Astrocyte of the spinal cord (primary cell): ENCODE results near the gene SSH3.

Experiments used
- DNase-seq: peaks from one replicate; pipeline ENCODE4 v3.0.0; 2011; ENCODE audit warnings: low read depth, low spot score
- H3K4me3 ChIP-seq: 2 replicates; pipeline ENCODE4 v1.5.1; 2011; ENCODE audit warnings: low read depth, mild to moderate bottlenecking, low read length, moderate library complexity
- CTCF ChIP-seq: IDR thresholded peaks from 2 replicates; pipeline ENCODE4 v1.5.1; 2012; ENCODE audit warnings: low read depth, mild to moderate bottlenecking, low read length, inconsistent platforms
- in situ Hi-C: cut with HindIII; loops from 2 replicates; pipeline ENCODE4 v1.10.0; 2017; ENCODE audit warnings: low sequenced_read_pairs

SSH3 gene

GRCh38 chr11:67272327-67273259 lies 30.7 kb upstream of the SSH3 start:
- H3K4me3 ChIP-seq: no peak overlapping the region
- no peak for DNase-seq
- in situ Hi-C loops: no loop called here
- TF ChIP-seq CTCF: no peak

- no peak for DNase-seq
- in situ Hi-C loops: no loop called here
- no peak overlapping the region for H3K4me3 ChIP-seq
- no peak for TF ChIP-seq CTCF
Observed at GRCh38 chr11:67273260-67273990, 29.9 kb upstream of the SSH3 start.

- in situ Hi-C loops: no loop called here
- H3K4me3 ChIP-seq: no peak overlapping the region
- TF ChIP-seq CTCF: no peak
- DNase-seq: no peak
Observed at GRCh38 chr11:67274768-67275605, 28.3 kb upstream of the SSH3 start.

DNA sequence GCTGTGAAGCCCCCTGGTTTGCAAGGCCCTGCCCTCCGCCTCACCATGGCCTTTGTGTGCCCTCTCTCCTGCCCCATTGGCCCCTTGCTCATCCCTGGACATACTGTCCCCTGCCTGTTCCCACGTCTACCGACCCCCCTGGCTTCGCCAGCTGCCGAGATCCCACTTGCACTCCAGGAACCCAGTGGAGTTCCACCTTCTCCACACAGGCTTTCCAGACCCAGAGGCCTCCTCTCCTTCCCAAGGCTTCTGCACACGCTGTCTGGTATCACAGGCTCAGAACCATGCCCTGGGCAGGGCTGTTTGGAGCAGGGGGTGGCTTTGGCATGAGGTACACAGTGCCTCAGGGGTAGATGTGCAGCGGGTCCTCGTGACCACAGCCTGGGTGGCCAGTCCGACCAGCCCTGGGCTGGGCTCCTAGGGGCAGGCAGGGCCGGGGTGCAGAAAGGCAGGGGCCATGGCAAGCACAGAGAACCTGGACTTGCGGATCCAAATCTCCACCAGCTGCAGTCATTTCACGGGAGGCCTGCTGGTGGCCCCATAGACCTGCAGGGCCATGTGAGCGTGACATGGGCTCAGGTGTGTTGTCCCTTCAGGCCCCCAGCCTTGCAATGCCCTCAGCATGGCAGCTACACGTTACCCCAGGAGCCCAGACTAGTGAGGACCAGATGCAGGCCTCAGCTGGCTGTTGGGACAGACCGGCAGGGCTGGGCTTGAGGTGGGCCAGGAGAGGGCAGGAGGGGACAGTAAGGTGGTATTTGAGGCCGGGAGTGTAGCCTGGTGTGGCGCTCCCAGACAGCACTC lies 27.5 kb upstream of the SSH3 start:
- TF ChIP-seq CTCF: no peak
- H3K4me3 ChIP-seq: no peak overlapping the region
- in situ Hi-C loops: no loop called here
- DNase-seq: no peak

- H3K4me3 ChIP-seq: no peak overlapping the region
- in situ Hi-C loops: no loop called here
- peak; percentile 44 for TF ChIP-seq CTCF
- peak; percentile 29 for DNase-seq
Observed at GRCh38 chr11:67276781-67277230, 26.5 kb upstream of the SSH3 start.
